Stimulated activated CD4-positive, alpha-beta T cell treated with anti-CD3 and anti-CD28 coated beads, Interleukin-1b, Interleukin-23, amount 100 ng/mL, for 48 hours (primary cell): ENCODE measurements around the gene PRMT2.
A peak's percentile ranks its signal among the peaks of the same experiment; 100 is the strongest.
"Not testable (repeated sequence)": the region's sequence is repeated elsewhere in the genome, so short reads cannot be mapped to it uniquely, and the experiment has no call there.

Experiments
- DNase-seq: peaks from one replicate; pipeline ENCODE4 v3.0.0-alpha.2; 2020

Gene PRMT2

DNA sequence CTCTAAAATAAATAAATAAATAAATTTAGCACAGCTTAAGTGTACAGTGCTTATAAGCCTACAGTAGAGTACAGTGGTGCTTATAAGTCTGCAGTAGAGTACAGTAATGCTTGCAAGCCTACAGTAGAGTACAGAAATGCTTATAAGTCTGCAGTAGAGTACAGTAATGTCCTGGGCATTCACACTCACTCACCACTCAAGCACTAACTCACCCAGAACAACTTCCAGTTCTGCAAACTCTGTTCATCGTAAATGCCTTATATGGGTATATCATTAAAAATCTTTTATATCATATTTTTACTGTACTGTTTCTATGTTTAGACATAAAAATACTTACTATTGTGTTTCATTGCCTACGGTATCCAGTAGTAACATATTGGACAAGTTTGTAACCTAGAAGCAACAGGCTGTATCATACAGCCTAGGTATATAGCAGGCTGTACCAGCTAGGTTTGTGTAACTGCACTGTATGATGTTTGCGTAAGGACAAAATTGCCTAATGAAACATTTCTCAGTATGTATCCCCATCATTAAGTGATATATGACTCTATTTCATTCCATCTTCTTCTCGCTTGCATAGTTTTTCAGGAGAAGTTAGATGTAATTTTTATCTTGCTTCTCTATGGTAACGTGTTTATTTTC lies 16.6 kb upstream of the PRMT2 start:
- DNase-seq: no peak

DNA sequence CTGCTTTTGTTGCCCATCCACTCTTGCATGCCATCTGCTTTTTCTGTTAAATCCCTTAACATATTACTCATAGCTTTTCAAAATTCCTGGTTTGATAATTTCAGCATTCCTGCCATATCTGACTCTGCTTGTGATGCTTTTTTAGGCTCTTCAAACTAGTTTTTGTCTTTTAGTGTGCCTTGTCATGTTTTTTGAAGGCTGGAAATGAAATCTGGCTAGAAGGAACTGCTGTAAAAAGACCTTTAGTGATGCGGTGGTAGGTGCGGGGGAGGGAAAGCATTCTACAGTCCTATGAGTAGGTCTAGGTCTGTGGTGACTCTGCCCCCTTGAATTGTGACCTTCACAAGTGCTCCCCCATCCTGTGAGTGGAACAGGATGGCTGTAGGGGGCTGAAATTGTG lies 15.6 kb upstream of the PRMT2 start:
- no peak for DNase-seq

DNA sequence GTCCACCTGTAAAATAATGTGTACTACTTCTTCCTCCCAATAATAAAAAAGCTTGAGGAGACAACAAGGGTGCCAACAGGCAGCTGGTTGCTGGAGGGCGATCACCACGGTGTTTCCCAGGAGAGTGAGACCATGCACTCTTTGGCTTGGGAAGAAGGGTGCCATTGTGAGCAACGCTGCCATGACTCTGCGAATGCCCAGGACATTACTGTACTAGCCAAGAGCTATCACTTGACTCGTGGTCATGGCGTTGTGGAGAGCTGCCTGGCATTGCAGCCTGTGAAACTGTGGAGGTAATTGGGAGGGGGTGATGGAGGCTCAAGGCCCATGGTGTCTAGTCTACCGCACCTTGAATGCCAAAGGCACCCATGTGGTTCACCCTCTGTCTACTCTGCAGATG lies 14.6 kb upstream of the PRMT2 start:
- DNase-seq: no peak

DNA sequence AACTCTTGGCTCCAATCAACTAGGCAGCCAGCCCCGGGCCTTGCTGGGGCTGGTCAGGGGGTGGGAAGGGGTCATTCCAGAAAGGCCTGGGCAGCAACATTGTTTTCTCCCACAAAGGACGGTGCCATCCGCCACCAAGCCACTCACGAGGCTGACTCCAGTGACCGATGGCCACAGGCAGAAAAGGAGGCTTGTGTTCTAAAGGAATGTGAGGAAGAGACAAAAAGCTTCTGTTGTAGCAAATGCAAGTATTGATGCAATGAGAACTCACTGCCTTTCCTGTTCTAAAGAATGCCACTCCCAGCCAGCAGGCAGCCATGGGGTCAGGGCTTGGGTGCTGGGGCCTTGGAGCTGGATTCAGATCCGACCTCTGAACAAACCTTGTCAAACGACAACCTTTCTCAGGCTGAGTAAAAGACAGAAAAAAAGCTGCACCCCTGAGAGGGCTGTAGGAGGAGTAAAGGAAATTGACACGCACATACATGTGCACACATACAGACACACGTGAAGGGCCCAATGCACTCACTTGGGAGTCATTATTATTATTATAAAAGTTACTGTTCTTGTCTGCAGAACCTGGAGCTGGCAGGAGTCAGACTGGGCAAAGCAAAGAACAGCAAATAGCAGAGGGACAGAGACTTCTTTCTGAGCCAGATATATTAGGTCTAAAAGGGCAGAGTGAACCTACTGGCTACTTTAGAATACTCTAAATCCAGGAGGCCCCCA lies 13.9 kb upstream of the PRMT2 start:
- no peak for DNase-seq

DNA sequence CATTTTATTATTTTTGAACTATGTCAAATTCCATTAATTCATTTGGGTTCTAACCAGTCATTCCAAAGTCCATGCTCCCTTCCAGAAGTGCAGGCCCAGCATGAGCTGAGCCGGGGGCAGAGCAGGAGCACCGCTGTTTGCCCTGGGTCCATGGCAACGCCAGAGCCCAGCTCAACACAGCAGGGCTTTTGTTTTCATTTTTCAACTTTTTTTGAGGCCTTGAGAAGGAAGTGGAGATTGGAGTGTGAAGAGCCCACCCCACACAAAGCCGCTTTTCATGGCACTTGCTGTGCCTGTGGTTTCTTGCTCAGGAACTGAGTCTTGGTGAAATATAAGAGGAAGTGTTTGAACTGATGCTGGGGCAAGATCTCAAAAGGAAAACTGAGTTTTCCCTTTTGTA lies 13.2 kb upstream of the PRMT2 start:
- DNase-seq: no peak

DNA sequence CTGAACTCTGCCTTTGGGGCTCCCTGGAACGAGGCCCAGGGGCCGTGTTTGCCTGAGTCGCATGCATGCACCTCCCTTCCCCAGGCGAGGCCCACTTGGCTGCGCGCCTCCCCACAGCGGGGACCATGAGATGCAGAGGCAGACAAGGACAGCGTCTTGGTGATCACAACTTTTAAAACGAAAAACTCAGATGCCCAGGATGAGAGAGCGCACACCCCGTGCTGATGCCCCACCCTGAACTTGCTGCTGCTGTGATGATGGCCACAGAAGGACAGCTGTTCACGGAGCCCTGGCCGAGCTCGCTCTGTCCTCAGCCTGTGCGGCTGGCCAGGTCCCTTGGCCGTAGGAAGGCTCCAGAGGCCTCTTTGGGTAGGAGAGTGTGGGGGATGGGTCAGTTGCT lies 11.4 kb upstream of the PRMT2 start:
- no peak for DNase-seq

DNA sequence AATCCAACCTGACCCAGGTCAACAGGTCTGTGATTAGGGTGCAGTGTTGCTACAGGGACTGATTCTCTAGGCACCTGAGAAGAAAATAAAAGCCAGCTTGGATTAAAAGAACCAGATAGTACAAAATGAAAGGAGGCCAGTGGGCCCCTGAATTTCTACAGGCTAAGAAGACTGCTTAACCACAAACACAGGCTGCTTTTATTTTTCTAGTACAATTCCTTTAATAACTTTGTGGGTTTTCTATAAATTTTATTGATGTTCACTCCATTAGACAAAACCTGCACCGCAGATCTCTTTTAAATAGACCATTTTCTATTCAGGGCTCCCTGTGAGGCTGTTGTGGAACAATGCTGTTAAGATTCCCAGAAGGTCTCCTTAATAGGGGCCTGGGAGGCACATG lies 9.7 kb upstream of the PRMT2 start:
- no peak for DNase-seq

DNA sequence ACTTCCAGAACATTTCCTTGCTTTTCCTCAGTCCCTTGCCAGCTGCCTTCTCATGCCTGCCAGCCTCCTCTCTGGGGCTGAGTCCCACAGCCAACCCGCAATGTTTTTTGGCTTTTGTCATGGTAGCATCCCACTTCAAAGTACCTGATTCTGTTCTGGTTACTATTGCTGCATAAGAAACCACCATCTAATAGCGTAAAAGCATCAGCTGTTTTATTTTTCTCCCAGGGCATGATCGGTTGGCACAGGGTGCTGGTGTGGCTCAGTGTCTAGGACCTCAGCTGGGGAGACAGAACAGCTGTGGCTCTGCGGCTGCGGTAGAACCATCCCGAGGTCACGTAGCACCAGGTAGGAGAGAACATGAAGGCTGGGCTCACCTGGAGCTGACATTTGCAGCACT lies 8.9 kb upstream of the PRMT2 start:
- DNase-seq: no peak

DNA sequence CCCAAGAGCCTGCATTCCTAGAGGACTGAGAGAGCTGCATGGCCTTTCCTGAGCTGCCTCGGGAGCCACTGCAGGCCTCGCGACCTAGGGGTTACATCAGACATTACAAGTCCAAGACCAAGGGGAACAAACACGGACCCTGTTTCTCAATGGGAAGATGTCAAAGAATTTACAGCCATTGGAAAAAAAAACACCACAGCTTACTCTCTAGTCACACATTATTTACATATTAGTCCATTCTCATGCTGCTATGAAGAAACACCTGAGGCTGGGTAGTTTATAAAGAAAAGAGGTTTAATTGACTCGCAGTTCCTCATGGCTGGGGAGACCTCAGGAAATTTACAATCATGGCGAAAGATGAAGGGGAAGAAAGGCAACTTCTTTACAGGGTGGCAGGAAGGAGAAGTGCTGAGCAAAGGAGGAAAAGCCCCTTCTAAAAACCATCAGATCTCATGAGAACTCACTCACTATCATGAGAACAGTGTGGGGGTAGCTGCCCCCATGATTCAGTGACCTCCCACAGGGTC lies 8.4 kb upstream of the PRMT2 start:
- no peak for DNase-seq

DNA sequence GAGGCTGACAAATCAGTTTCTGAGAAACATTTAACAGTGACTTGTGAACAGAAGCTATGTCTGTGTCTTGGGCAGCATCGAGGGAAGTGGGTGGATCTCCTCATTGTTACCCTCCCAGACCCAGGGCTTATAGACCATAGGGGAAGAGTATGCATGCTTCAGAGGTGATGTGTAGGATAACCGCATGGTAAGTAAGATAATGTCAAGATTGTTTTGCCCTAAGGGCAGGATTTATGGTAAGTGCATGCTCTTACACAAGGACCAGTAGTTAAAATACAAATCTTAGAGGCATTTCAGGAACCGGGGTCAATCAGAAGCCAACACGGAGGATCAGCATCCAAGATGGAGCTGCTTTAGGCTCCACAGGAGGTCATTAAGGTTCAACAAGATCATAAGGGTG lies 7.7 kb upstream of the PRMT2 start:
- DNase-seq: no peak

DNA sequence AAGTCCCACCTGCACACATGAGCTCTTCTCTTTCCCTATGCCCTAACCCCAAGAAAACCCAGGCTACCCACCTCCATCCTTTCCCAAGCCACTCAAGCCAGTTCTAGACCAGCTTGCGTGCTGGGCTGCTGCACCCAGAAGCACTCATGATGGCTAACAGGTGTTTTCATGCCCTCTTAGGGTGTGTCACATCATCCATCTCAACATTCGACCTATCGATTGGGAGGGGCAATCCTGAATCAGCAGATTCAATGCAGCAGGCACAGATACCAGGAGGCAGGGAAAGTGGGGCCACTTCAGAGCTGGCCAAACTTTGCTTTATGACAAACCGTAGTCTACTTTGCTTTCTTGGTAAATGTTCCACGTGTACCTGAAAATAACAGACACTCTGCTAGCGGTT lies 6.6 kb upstream of the PRMT2 start:
- no peak for DNase-seq

DNA sequence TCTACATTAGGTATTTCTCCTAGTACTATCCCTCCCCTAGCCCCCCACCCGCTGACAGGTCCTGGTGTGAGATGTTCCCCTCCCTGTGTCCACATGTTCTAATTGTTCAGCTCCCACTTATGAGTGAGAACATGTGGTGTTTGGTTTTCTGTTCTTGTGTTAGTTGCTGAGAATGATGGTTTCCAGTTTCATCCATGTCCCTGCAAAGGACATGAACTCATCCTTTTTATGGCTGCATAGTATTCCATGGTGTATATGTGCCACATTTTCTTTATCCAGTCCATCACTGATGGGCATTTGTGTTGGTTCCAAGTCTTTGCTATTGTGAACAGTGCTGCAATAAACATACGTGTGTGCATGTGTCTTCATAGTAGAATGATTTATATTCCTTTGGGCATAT lies 4.6 kb upstream of the PRMT2 start:
- not testable (repeated sequence) for DNase-seq

DNA sequence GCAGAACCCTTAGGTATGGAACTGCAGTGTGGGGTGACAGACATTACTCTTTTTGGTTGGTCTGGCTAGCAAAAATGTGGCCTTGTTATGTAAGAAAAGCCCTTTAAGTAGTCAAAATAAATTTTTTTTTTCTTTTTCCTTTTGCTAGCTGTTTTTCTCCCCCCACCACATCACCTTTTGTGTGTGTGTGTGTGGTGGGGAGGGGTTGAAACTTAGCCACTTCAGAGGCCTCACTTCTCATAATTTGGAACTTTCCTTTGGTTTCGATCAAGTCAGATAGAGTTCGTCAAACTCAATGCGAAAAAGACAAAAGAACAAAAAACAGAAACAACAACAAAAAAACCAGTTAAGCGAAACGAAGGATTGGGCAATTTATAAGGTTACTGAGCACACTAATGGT lies 1.9 kb upstream of the PRMT2 start:
- DNase-seq: no peak

DNA sequence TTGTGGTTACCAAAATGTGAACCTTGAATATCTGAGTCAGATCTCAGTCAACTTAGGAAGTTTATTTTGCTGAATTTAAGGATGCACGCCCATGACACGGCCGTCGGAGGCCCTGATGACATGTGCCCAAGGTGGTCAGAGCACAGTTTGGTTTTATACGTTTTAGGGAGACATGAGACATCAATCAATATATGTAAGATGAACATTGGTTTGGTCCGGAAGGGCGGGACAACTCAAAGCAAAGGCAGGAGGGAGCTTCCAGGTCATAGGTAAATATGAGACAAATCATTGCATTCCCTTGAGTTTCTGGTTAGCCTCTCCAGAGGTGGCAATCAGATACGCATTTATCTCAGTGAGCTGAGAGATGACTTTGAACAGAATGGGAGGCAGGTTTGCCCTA lies 1.0 kb upstream of the PRMT2 start:
- DNase-seq: peak; percentile 46

DNA sequence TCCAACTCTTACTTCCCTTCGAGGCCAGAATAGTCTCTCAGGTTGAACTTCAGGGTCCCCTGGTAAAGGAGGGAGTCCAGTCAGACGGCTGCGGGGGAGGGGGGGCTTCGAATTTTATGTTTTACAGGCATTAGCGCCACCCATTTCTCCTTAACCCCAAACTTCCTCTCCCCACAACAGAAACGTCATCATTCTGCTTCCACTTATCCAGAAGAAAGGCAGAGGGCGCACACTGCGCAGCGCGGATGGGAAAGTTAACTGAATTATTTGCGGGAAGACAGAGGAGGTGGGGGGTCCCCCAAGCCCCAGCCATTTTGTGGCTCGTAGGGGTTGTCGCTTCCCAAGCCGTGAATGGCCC lies 529 bp upstream of the PRMT2 start:
- DNase-seq: no peak

DNA sequence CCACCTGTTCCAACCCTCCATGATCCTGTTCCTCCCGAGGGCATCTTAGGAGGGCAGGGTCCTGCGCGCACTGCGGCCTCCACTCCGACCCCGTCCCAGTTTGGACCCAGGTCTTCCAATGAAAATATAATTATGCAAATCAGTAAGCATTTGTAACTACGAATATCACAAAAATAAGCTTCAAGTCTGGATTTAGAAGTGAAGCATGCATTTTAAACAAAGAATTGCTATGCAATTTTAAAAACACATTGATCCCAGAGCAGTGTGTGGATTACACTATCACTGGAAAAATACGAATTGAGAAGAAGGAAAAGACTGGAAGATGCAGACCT lies 673 bp downstream of the PRMT2 start:
- no peak for DNase-seq

DNA sequence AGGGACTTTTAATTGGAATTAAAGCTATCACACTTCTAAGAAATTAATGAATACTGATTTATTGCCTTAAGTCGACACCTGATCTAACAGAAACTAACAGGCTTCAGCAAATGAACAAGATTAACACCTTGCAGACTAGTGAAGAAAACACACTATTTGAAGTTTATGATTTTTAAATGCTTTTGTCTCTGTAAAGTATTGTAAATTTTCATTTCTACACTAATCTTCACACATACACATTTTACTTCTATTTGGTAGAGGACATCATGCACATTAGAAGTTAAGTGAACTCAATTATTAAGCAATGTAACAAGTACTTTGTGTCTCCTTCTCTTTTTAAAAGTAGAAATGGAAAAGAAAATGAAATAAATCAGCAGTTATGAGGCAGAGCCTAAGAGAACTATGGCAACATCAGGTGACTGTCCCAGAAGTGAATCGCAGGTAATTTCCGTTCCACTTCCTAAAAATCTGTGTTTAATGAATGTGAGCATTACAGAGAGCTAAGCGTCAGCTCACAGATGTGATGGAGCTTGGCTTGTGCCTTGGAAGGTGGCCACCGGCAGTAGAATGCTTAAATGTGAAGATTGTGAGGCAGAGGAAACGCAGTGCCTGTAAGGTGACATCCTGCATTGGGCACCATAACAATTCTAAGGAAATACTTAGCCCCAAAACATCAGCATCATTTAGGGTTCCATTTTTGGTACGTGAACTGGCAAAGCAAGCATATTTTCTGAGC lies 1.2 kb downstream of the PRMT2 start:
- DNase-seq: no peak

DNA sequence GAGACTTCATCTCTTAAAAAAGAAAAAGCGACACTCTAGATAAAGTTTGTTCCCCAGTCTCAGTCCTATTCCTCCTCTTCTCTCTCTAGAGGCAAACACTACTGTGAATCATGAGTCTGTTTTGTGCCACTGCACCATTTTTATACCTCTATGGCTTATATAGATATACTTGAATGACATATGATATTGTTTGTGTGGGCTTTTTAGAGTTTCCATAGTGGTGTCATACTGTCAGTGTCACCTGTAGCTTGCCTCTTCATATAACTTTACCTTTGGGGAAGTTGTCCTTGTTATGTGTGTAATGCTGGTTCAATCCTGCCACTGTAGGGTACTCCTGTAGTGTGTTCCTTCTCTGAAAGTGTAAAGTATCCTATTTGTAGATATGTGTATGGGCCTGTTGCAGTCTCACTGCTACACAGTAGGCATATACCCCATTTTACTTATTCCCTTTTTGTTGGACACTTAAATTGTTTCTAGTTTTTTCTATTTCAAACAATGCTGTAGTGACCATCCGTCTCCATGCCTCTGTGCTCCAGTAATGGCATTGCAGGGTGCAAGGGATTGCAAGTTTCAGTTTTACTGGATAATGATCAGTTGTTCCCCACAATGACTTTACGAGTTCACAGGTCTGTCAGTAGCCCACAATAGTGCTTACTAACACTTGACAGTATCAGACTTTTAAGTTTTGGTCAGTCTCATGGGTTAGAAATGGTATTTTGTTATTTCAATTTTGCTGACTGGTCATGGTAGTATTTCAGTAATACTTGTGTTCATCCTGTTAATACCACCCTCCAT lies 2.7 kb downstream of the PRMT2 start:
- DNase-seq: no peak

DNA sequence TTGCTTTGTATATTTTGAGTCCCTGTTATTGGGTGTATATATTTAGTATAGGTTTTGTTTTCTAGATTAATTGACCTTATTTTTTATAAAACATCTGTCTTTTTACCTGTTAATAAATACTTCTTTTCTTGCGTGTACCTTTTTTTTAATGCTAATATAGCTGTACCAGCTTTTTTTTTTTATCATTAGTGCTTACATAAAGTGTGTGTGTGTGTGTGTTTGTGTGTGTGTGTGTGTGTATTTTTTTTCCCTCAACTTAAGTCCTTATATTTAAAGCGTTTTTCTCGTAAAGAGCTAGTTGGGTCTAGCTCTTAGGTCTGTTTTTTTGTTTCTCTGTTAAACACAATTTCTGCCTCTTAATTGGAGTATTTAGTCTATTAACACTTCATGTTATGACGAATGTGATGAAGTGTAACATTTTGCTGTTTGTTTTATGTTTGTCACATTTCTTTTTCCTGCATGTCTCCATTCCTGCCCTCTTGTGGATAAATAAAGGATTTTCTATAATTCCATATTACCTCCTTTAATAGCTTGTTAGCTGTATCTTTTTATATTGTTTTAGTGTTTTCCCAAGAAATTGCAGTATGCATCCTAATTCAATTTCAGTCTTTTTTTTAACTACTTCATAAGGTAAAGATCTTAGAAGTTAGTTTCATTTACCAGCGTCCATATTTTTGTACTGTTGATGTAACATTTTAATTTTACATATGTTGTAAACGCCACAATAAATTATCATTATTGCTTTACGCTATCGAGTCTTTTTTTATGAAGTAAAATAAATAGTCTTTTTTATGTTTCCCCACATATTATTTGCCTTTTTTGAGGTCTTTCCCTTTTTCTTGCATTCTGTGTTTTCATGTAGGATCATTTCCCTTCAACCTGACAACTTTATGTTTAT lies 4.3 kb downstream of the PRMT2 start:
- no peak for DNase-seq

DNA sequence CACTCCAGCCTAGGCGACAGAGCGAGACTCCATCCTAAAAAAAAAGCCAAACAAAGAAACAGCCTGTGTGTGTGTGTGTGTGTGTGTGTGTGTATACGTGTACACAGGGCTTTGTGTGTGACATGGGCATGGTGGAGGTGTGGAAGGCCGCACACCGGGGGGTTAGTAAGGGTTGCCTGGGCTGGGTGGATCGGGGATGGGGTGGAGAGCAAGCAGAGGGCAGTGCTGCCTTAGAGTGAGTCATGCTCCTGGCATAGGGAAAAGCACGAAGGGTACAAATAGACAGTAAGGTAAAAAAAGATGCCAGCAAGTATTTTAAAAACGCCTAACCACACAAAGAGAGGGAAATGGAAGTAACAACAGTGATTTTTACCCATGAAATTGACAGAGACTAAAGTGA lies 6.2 kb downstream of the PRMT2 start:
- no peak for DNase-seq

DNA sequence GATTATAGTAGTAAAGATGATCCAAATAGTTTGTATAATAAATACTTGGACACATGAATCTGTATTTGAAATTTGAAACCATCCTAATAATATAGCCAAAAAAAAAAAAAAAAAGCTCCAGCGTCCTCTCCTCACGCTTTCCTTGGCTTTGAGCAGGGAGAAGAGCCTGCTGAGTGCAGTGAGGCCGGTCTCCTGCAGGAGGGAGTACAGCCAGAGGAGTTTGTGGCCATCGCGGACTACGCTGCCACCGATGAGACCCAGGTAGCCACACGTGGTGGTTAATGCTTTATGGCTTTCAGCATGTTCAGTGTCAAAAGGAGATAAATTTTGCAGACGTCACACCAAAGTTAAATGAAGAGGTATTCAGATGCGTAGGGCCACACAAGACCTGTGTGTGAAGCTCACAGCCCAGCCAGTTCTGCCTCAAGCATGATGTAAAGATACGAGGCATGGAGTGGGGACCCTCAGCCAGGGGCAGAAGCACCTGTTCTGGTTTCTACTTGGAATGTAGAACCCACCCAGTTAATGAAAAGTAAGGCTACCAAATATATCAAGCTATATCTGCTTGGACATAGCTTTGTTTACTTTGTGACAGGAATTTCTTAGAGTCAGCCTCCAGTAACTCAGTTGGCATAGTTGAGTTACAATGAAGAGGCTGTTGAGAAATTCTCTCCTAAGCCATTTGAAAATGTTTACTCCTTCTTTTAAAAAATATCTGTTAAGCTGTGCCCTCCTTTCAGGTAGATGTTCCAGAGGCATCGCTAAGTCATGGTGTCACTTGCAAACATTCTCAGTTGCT lies 8.1 kb downstream of the PRMT2 start:
- DNase-seq: no peak

DNA sequence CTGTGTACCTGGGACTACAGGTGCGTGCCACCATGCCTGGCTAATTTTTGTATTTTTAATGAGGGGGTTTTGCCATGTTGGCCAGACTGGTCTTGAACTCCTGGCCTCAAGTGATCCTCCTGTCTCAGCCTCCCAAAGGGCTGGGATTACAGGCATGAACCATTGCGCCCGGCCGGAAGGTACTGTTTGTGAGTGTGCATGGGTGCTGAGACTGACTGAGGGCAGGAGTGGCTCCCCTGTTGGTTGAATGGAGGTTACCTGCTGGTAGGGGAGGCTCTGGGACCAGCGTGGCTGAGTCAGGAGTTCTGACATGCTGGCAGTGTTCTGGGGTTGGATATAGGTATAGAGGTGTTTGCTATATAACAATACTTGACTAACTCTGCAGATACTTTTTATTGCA lies 10.4 kb downstream of the PRMT2 start:
- DNase-seq: no peak
